NCI-H774 (cell line): ENCODE measurements around the gene RNF10.
A peak's percentile ranks its signal among the peaks of the same experiment; 100 is the strongest.
"Not testable (repeated sequence)": the region's sequence is repeated elsewhere in the genome, so short reads cannot be mapped to it uniquely, and the experiment has no call there.

ENCODE experiments used
- DNase-seq: peaks from one replicate; lab custom pipeline; 2025; lab: John Stamatoyannopoulos, UW

Gene RNF10

GRCh38 chr12:120528861-120529525 lies 5.2 kb upstream of the RNF10 start, which contains the start of gene COQ5:
TSS of gene COQ5 (minus strand) at chr12:120529158. CDS start at chr12:120529141, 17 bp downstream.
- peak; percentile 85 for DNase-seq

- DNase-seq, result peak; percentile 39
These were observed 4.3 kb upstream of the RNF10 start for GRCh38 chr12:120529641-120530417.

GRCh38 chr12:120530418-120530761 lies 3.8 kb upstream of the RNF10 start:
- DNase-seq, result not testable (repeated sequence)

GRCh38 chr12:120532701-120533238 lies 1.4 kb upstream of the RNF10 start:
- no peak for DNase-seq

GRCh38 chr12:120534703-120535655 lies 823 bp downstream of the RNF10 start:
- peak; percentile 29 for DNase-seq

- no peak for DNase-seq
These were observed 2.1 kb downstream of the RNF10 start for GRCh38 chr12:120536064-120536791.

- no peak for DNase-seq
These were observed 3.7 kb downstream of the RNF10 start for GRCh38 chr12:120537856-120538220.

- no peak for DNase-seq
These were observed 4.4 kb downstream of the RNF10 start for GRCh38 chr12:120538281-120539156.

- no peak for DNase-seq
These were observed 5.1 kb downstream of the RNF10 start for GRCh38 chr12:120539303-120539702.

- DNase-seq, result no peak
These were observed 6.3 kb downstream of the RNF10 start for GRCh38 chr12:120540445-120540844.

GRCh38 chr12:120542166-120542565 lies 8.0 kb downstream of the RNF10 start:
- DNase-seq, result no peak

GRCh38 chr12:120544691-120545090 lies 10.5 kb downstream of the RNF10 start:
- DNase-seq, result no peak

- DNase-seq, result peak; percentile 63
These were observed 11.9 kb downstream of the RNF10 start for GRCh38 chr12:120546050-120546386.

- DNase-seq, result no peak
These were observed 20.5 kb downstream of the RNF10 start for GRCh38 chr12:120554678-120555077.

GRCh38 chr12:120557589-120557988 lies 23.4 kb downstream of the RNF10 start:
- DNase-seq, result no peak

GRCh38 chr12:120562906-120563305 lies 28.8 kb downstream of the RNF10 start:
- DNase-seq, result no peak

GRCh38 chr12:120563495-120563894 lies 29.3 kb downstream of the RNF10 start:
- DNase-seq, result no peak

GRCh38 chr12:120571299-120571698 lies 37.1 kb downstream of the RNF10 start:
- no peak for DNase-seq

- no peak for DNase-seq
These were observed 39.4 kb downstream of the RNF10 start for GRCh38 chr12:120573560-120573959.

GRCh38 chr12:120574106-120574505 lies 40.0 kb downstream of the RNF10 start:
- DNase-seq, result no peak

GRCh38 chr12:120579179-120579578 lies 45.0 kb downstream of the RNF10 start:
- DNase-seq, result no peak
